Measurements from ENCODE around the gene DLST.
A peak's percentile ranks its signal among the peaks of the same experiment; 100 is the strongest.

The DLST gene

DNA sequence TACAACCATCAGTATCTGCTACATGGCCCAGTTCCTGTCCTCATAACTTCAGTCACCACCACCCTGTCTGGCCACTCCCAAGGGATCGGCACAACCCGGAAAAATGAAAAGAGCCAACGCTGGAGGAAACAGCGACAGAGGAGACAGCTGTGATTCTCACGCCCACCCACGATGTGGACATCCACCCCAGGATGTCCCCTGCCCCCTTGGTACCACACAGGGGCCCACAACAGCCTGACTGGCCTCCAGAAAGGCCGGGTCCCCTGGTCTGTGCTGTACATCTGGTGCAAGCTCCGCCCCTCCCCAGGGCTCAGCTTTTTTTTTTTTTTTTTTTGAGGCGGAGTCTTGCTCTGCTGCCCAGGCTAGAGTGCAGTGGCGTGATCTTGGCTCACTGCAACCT is 28.8 kb downstream of the DLST start:
- H3K4me3 Mint-ChIP-seq: no peak overlapping the region
- H3K9me3 Mint-ChIP-seq: no peaks in the 10 kb centered on the region
- peaks cover 6% of the 10 kb centered on the region for H3K27me3 Mint-ChIP-seq
- peaks cover 5% of the 10 kb centered on the region for H3K4me1 Mint-ChIP-seq
- no peak overlapping the region for H3K27ac Mint-ChIP-seq
- CTCF ChIA-PET: interaction anchor here (0.7 to 3.0 kb wide), 4 partner anchors 17 to 179 kb away, joined by 3 to 10 read pairs (median 4); no protein-coding TSS in a partner anchor
- peaks cover 2% of the 10 kb centered on the region for H3K36me3 Mint-ChIP-seq
- no peak for DNase-seq

DNA sequence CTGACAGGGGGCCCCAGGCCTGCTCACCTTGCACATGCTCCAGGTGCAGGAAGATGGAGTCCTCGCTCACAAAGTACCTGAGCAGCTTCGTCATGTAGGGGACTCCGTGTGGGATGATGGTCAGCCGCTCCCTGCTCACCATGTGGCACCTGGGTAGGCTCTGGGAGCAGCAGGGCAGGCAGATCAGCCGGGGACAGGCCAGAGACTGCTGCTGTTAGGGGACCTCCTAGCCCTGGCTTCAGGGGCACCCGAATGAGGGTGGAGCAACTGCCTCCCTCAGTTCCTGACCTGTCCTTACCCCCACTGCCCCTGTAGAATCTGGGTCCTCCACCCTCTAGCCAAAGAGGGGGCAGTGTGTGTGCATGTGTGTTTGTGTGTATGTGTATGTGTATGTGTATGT is 29.5 kb downstream of the DLST start:
- no peak overlapping the region for H3K4me3 Mint-ChIP-seq
- H3K4me1 Mint-ChIP-seq: peaks cover 2% of the 10 kb centered on the region
- CTCF ChIA-PET: interaction anchor here (1.3 to 3.0 kb wide), 2 partner anchors 50 to 177 kb away, joined by 5 to 10 read pairs; no protein-coding TSS in a partner anchor
- DNase-seq: no peak
- no peaks in the 10 kb centered on the region for H3K9me3 Mint-ChIP-seq
- H3K36me3 Mint-ChIP-seq: no peaks in the 10 kb centered on the region
- peaks cover 13% of the 10 kb centered on the region for H3K27me3 Mint-ChIP-seq
- no peak overlapping the region for H3K27ac Mint-ChIP-seq

DNA sequence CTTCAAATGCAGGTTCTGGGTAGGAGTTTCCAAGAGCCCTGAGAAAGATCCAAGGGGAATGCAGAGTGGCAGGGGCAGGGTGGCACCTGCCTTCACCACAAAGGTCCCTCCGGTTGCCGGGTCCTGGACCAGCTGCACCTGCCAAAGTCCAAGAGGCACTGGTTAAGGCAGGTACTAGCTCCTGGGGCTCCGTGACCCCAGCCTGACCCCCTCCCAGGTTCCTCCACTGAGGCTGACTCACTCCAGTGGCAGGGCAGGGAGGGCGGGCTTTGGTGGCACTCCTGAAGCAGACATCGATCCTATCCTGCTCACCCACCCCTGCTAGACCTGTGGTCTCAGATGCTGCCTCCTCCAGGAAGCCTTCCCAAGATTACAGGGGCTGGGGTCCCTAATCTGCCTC is 30.0 kb downstream of the DLST start:
- Mint-ChIP-seq H3K4me3 (no peak overlapping the region), H3K36me3 (no peaks in the 10 kb centered on the region), H3K27me3 (peaks cover 13% of the 10 kb centered on the region), H3K9me3 (no peaks in the 10 kb centered on the region), H3K4me1 (peaks cover 2% of the 10 kb centered on the region), H3K27ac (no peak overlapping the region)
- no peak for DNase-seq
- CTCF ChIA-PET: interaction anchor here (1.6 to 3.0 kb wide), 2 partner anchors 52 to 176 kb away, joined by 4 to 10 read pairs; no protein-coding TSS in a partner anchor

DNA sequence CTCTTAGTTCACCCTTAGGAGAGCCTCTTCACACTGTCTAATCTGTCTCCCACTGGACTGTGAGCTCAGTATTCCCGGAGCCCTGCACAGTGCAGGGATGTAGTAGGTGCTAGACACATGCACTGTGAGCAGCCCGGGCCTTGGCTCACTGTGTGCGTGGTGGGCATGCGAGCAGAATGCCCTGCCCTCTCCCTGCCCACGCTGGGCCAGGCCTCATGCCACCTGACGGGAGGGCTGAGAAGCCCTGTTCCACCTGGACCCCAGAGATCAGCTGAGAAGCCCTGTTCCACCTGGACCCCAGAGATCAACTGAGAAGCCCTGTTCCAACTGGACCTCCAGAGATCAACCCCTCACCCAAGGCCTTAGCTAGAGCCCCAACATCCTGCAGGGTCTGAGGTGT is 30.4 kb downstream of the DLST start:
- H3K27me3 Mint-ChIP-seq: peaks cover 13% of the 10 kb centered on the region
- CTCF ChIA-PET: interaction anchor here (1.6 to 3.0 kb wide), 2 partner anchors 52 to 176 kb away, joined by 4 to 10 read pairs; no protein-coding TSS in a partner anchor
- H3K36me3 Mint-ChIP-seq: no peaks in the 10 kb centered on the region
- H3K27ac Mint-ChIP-seq: no peak overlapping the region
- H3K4me1 Mint-ChIP-seq: peaks cover 2% of the 10 kb centered on the region
- no peak for DNase-seq
- H3K9me3 Mint-ChIP-seq: no peaks in the 10 kb centered on the region
- H3K4me3 Mint-ChIP-seq: no peak overlapping the region

DNA sequence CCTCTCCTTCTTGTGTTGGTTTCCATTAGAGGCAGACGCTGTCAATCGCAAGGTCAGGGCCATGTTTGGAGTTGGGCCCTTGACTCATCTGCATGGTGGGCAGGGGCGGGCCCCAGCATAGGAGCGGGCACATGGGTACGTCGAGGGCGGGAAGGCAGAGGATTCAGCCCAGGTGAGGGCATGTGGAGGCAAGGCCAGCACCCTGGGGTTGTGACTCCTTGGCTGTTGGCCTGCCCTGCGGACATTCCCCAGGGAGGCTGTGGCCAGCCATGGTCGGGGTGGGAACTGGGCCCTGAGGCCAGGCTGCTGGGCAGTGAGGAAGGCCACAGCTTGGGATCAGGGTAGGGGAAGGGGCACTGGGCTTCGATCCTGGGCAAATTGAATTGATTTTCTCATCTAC is 31.1 kb downstream of the DLST start:
- H3K36me3 Mint-ChIP-seq: no peaks in the 10 kb centered on the region
- H3K4me1 Mint-ChIP-seq: no peaks in the 10 kb centered on the region
- H3K27ac Mint-ChIP-seq: no peak overlapping the region
- no peaks in the 10 kb centered on the region for H3K9me3 Mint-ChIP-seq
- no peak overlapping the region for H3K4me3 Mint-ChIP-seq
- DNase-seq: no peak
- CTCF ChIA-PET: interaction anchor here (1.6 kb wide), 1 partner anchor 53 kb away, joined by 4 read pairs; no protein-coding TSS in a partner anchor
- H3K27me3 Mint-ChIP-seq: peaks cover 13% of the 10 kb centered on the region

DNA sequence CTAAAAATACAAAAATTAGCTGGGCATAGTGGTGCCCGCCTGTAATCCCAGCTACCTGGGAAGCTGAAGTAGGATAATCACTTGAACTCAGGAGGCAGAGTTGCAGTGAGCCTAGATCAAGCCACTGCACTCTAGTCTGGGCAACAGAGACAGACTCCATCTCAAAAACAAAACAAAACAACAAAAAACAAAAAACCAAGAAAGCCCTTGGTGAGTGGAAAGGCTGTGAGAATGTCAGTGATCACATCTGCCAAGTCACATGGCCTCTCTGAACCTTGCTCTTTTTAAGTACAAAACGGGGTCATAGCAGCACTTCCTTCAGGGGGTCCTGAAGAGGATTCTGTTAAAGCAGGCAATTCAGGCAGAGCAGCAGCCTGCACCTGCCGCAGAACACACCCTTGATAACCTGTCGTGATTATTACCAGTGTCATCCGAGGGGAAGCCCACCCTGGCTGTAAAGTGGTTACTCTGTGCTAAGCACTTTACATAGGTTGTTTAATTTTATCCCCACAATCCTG is 31.7 kb downstream of the DLST start:
- no peaks in the 10 kb centered on the region for H3K4me1 Mint-ChIP-seq
- no peak overlapping the region for H3K4me3 Mint-ChIP-seq
- CTCF ChIA-PET: no interaction called here
- no peak overlapping the region for H3K27ac Mint-ChIP-seq
- H3K36me3 Mint-ChIP-seq: no peaks in the 10 kb centered on the region
- DNase-seq: no peak
- H3K27me3 Mint-ChIP-seq: peaks cover 13% of the 10 kb centered on the region
- H3K9me3 Mint-ChIP-seq: no peaks in the 10 kb centered on the region

DNA sequence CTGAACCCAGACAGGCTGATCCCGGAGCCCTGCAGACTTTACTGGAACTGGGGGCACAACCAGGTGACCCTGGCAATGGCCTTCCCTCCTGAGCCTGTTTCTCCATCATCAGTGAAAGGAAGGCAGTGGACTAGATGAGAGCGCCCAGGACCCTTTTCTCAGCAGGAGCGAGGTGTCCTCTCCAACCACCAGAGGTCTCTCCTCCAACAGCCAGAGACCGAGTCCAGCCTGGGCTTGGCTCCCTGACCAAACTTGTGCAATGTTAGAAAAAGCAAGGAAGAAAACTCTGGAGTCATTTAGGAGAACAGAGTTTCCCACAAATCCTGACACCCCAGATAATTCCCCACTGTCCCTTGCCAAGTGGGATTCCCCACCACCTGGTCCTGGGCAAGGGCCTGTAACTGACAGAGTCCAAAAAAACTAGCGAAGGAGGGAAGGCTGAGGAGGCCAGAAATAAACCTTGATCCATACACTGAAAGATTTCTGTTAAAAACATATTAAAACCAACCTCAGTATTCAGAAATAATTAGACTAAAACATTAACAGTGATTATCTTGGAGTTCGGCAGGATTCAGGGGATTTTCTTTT is 32.4 kb downstream of the DLST start:
- DNase-seq: peak; percentile 43
- H3K27ac Mint-ChIP-seq: no peak overlapping the region
- CTCF ChIA-PET: interaction anchor here (1.1 kb wide), 1 partner anchor 9 kb away, joined by 3 read pairs; no protein-coding TSS in a partner anchor
- no peaks in the 10 kb centered on the region for H3K4me1 Mint-ChIP-seq
- no peak overlapping the region for H3K4me3 Mint-ChIP-seq
- H3K9me3 Mint-ChIP-seq: no peaks in the 10 kb centered on the region
- H3K36me3 Mint-ChIP-seq: no peaks in the 10 kb centered on the region
- H3K27me3 Mint-ChIP-seq: peaks cover 13% of the 10 kb centered on the region

DNA sequence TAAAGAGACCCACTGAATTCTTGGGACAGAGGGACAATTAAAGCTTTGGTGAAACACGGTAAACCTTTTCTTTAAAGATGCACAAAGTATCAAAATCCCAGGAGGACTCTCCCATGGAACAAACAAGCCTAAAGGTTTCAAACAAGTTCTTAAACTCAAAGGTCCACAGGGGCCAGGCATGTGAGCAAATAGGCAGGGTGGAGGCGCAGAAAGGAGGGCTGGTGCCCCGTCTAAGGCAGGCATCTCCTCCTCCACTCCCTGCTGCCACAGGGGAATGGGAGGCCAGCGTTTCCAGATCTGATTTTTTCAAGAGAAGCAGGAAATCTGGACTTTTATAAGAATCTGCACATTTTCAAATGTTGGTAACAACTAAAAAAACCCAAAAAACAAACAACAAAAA is 33.7 kb downstream of the DLST start:
- Mint-ChIP-seq H3K4me1 (no peaks in the 10 kb centered on the region), H3K36me3 (no peaks in the 10 kb centered on the region), H3K27ac (no peak overlapping the region), H3K9me3 (no peaks in the 10 kb centered on the region), H3K4me3 (no peak overlapping the region), H3K27me3 (peaks cover 13% of the 10 kb centered on the region)
- no peak for DNase-seq
- CTCF ChIA-PET: interaction anchor here (0.7 to 1.1 kb wide), 3 partner anchors 11 to 175 kb away, joined by 3 read pairs; no protein-coding TSS in a partner anchor

DNA sequence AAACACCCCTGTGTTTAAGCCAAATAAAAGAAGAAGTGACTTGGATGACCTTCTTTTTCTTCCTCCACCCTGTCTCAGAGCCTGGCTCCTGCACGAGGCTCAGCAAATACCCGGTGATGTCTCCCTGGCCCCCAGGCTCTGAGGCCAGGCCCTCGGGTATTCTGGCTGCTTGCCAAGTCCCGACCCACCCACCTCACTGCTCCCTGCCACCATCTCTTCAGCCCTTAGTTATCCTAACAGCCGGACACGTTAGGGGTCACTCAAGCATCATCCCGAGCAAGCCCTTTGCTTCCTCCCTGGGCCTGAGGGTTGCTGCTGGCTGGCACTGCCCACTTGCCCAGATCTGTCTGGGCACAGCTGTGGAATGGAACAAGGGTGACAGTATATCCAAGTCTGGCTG is 34.1 kb downstream of the DLST start:
- Mint-ChIP-seq H3K4me3 (no peak overlapping the region), H3K27ac (no peak overlapping the region), H3K36me3 (no peaks in the 10 kb centered on the region), H3K27me3 (peaks cover 13% of the 10 kb centered on the region), H3K4me1 (no peaks in the 10 kb centered on the region), H3K9me3 (no peaks in the 10 kb centered on the region)
- no peak for DNase-seq
- CTCF ChIA-PET: interaction anchor here (0.7 kb wide), 1 partner anchor 172 kb away, joined by 3 read pairs; no protein-coding TSS in a partner anchor

DNA sequence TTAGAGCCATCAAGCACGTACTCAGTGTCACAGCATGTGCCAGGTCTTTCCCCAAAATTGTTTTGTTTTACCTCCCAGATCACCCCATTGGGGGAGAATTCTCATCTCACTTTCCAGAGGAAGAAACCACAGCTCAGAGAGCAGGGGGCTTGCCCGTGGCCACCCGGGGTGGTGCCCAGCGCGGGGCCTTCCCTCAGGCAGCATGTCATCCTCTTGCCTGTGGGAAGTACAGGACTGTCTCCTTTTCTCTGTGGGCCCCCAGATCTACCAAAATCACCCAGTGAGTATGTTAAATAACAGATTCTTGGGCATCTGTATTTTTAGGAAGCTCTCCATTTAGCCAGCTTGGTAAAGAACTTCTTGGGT is 35.4 kb downstream of the DLST start:
- peaks cover 14% of the 10 kb centered on the region for H3K27me3 Mint-ChIP-seq
- no peaks in the 10 kb centered on the region for H3K9me3 Mint-ChIP-seq
- H3K27ac Mint-ChIP-seq: no peak overlapping the region
- peaks cover 1% of the 10 kb centered on the region for H3K4me1 Mint-ChIP-seq
- CTCF ChIA-PET: interaction anchor here (1.0 kb wide), 3 partner anchors 9 to 171 kb away, joined by 3 to 5 read pairs (median 3); no protein-coding TSS in a partner anchor
- no peak for DNase-seq
- H3K36me3 Mint-ChIP-seq: no peaks in the 10 kb centered on the region
- no peak overlapping the region for H3K4me3 Mint-ChIP-seq

DNA sequence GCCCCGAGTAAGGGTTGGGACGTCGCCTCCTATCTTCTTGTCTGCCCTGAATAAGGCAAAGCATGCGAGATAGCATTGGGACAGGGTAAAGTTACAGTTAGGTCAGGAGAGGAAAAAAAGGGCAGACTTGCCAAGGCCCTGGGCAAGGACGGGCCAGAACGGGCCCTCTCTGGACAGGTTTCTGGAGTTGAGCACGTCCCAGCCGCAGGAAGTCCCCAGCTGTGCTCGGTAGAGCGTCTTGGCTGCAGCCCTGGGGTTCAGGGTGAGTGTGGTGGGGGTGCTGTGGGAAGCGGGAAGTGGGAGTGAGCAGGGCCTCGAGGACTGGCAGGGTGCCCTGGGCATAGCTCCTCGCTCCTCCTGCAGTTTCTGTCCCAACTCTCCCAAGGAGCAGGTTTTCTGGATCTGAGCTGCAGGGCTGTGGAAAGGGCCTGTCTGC is 35.9 kb downstream of the DLST start:
- no peak overlapping the region for H3K4me3 Mint-ChIP-seq
- no peak overlapping the region for H3K27ac Mint-ChIP-seq
- H3K27me3 Mint-ChIP-seq: peaks cover 16% of the 10 kb centered on the region
- no peak for DNase-seq
- H3K9me3 Mint-ChIP-seq: no peaks in the 10 kb centered on the region
- H3K4me1 Mint-ChIP-seq: peaks cover 6% of the 10 kb centered on the region
- CTCF ChIA-PET: interaction anchor here (1.0 kb wide), 3 partner anchors 10 to 170 kb away, joined by 3 to 5 read pairs (median 3); no protein-coding TSS in a partner anchor
- no peaks in the 10 kb centered on the region for H3K36me3 Mint-ChIP-seq

DNA sequence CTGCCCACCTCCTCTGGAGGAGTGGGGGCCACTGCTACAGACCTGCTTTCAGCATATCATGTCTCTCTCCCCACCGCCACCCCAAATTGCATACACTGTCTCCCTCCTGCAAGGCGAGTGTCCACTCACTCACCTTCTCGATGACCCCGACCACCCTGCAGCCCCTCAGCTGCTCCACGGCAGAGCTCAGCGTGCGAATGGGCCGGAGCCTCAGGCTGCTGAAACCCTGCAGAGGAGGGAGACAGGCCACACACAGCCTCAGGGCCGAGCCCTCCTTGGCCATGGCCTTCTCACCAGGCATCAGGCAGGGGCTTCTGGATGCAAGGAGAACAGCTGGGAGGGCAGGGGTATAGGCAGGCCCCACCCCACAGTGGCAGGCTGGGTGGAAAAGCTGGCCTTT is 36.7 kb downstream of the DLST start:
- no peak overlapping the region for H3K4me3 Mint-ChIP-seq
- no peak for DNase-seq
- H3K36me3 Mint-ChIP-seq: no peaks in the 10 kb centered on the region
- H3K9me3 Mint-ChIP-seq: no peaks in the 10 kb centered on the region
- CTCF ChIA-PET: interaction anchor here (0.6 kb wide), 1 partner anchor 57 kb away, joined by 3 read pairs; no protein-coding TSS in a partner anchor
- no peak overlapping the region for H3K27ac Mint-ChIP-seq
- H3K27me3 Mint-ChIP-seq: peaks cover 16% of the 10 kb centered on the region
- peaks cover 7% of the 10 kb centered on the region for H3K4me1 Mint-ChIP-seq

DNA sequence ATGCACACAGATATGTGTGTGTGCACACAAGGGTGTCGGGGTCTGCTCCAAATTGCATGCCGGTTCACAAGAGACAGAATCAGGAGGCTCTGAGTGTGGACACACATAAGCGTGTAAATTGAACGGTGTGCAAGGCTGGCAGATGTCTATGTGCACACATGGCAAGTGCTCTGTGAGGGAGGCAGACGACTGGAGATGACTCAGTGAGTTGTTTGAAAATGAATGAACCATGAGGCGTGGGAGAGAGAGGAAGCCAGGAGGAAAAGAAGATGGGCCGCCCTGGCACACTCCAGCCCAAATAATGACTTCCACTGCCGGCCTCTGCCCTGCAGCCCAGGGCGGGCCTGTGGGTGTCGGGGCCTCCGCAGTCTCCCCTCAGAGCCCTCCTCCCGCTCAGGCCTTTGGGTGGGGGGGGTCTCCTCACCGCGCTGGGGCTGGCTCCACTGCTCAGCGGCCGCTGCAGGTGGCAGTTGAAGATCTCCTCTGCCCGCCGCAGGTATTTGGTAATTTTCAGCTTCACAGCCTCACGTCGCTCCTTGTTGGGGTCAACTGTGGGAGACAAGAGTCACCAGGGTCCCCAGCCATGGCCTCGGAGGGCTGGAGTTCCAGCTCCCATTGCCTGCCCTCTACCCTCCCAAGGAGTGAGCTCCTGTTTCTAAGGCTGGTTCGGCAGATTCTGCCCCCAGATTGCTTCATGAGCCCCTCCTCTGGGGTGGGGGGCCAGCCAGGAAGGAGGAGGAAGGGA is 37.9 kb downstream of the DLST start:
- H3K4me1 Mint-ChIP-seq: peaks cover 13% of the 10 kb centered on the region
- H3K9me3 Mint-ChIP-seq: no peaks in the 10 kb centered on the region
- no peak overlapping the region for H3K4me3 Mint-ChIP-seq
- DNase-seq: no peak
- CTCF ChIA-PET: interaction anchor here (1.1 to 4.6 kb wide), 2 partner anchors 13 to 169 kb away, joined by 3 to 24 read pairs; no protein-coding TSS in a partner anchor
- H3K36me3 Mint-ChIP-seq: no peaks in the 10 kb centered on the region
- peaks cover 24% of the 10 kb centered on the region for H3K27me3 Mint-ChIP-seq
- H3K27ac Mint-ChIP-seq: no peak overlapping the region

DNA sequence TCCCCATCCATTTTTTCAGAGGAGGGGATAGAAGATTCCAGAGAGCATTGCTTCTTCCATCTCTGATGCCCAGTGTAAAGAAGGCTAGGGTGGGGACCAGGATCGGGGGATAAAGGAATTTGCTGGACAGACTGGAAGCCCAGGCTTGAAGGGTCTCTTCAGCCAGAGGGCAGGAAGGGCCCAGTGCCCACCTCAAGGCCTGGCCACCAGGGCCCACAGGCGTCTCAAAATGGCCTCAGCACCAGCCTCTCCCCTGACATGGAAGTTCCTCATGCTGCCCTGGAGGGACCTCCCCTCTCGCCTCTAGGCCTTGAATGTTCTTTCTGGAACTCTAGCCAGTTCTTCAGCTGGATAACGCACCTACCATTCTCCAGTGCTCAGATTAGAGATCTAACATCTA is 38.6 kb downstream of the DLST start:
- Mint-ChIP-seq H3K27me3 (peaks cover 24% of the 10 kb centered on the region), H3K36me3 (no peaks in the 10 kb centered on the region), H3K4me3 (no peak overlapping the region), H3K27ac (no peak overlapping the region), H3K9me3 (no peaks in the 10 kb centered on the region), H3K4me1 (peaks cover 13% of the 10 kb centered on the region)
- CTCF ChIA-PET: interaction anchor here (1.1 to 4.6 kb wide), 2 partner anchors 13 to 168 kb away, joined by 3 to 24 read pairs; no protein-coding TSS in a partner anchor
- DNase-seq: no peak
